Chondrocyte (in vitro differentiated cells): ENCODE results near the gene DHX34. TPM values are rescaled to one million over a fixed set of nuclear protein-coding genes. Genes with fewer than 3 reads are reported as not detected.
A peak's percentile ranks its signal among the peaks of the same experiment; 100 is the strongest.
"Not testable (repeated sequence)": the region's sequence is repeated elsewhere in the genome, so short reads cannot be mapped to it uniquely, and the experiment has no call there.

Experiments
- DNase-seq: peaks from one replicate; pipeline ENCODE4 v3.0.0; 2021; ENCODE audit warnings: mixed read lengths, low spot score
- H3K27ac Mint-ChIP-seq: one replicate; pipeline ENCODE4 v1.8.0; 2021; ENCODE audit warnings: mild to moderate bottlenecking, moderate library complexity, mixed read lengths; ENCODE audit not compliant: unreplicated experiment
- H3K27me3 Mint-ChIP-seq: 2 replicates; pipeline ENCODE4 v1.8.0; 2021; ENCODE audit warnings: low read depth, mixed read lengths
- H3K36me3 Mint-ChIP-seq: 2 replicates; pipeline ENCODE4 v1.8.0; 2021; ENCODE audit warnings: low read depth, mixed read lengths
- H3K4me1 Mint-ChIP-seq: 2 replicates; pipeline ENCODE4 v1.8.0; 2021; ENCODE audit warnings: low read depth, mild to moderate bottlenecking, mixed read lengths
- H3K4me3 Mint-ChIP-seq: one replicate; pipeline ENCODE4 v1.8.0; 2021; ENCODE audit warnings: mild to moderate bottlenecking, moderate library complexity, mixed read lengths; ENCODE audit not compliant: unreplicated experiment
- H3K9me3 Mint-ChIP-seq: 2 replicates; pipeline ENCODE4 v1.8.0; 2021; ENCODE audit warnings: low read depth, mixed read lengths
- CTCF ChIP-seq: fragments of 200-600 bp; sonication (generic); IDR thresholded peaks from 2 replicates; pipeline ENCODE4 v1.5.0; 2021; ENCODE audit warnings: antibody characterized with exemption, mild to moderate bottlenecking, moderate library complexity
- total RNA-seq: library from RNA; stranded (reverse); gene quantifications from 3 replicates; pipeline ENCODE4 v1.2.1, GENCODE V29; 2021

Gene DHX34
- total RNA-seq, 1 donor from 2014 or later = 15.6 TPM

DNA sequence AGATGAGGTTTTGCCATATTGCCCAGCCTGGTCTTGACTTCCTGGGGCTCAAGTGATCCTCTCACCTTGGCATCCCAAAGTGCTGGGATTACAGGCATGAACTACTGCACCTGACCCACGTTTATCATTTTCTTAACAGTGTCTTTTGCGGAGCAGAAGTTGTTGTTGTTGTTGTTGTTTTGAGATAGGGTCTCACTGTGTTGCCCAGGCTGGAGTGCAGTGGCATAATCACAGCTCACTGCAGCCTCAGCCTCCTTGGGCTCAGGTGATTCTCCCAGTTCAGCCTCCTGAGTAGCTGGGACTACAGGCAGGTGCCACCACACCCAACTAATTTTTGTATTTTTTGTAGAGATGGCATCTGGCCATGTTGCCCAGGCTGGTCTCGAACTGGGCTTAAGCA lies 38.5 kb downstream of the DHX34 start:
- not testable (repeated sequence) for H3K9me3 Mint-ChIP-seq, H3K4me1 Mint-ChIP-seq, DNase-seq, H3K27me3 Mint-ChIP-seq, H3K4me3 Mint-ChIP-seq, H3K36me3 Mint-ChIP-seq, H3K27ac Mint-ChIP-seq

DNA sequence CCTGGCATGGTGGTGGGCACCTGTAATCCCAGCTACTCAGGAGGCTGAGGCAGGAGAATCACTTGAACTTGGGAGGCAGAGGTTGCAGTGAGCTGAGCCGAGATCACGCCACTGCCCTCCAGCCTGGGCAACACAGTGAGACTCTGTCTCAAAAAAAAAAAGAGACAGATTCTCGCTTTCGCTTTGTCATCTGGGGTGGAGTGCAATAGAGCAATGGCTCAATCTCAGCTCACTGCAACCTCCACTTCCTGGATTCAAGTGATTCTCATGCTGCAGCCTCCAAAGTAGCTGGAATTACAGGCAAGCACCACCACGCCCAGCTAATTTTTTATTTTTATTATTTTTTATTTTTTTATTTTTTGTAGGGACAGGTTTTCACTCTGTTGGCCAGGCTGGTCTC lies 39.6 kb downstream of the DHX34 start:
- H3K9me3 Mint-ChIP-seq, H3K27me3 Mint-ChIP-seq, H3K4me3 Mint-ChIP-seq, H3K36me3 Mint-ChIP-seq, DNase-seq, H3K4me1 Mint-ChIP-seq, H3K27ac Mint-ChIP-seq: not testable (repeated sequence)

- no peaks in the 10 kb centered on the region for H3K36me3 Mint-ChIP-seq
These were observed 40.0 kb downstream of the DHX34 start for GRCh38 chr19:47389150-47389556.

DNA sequence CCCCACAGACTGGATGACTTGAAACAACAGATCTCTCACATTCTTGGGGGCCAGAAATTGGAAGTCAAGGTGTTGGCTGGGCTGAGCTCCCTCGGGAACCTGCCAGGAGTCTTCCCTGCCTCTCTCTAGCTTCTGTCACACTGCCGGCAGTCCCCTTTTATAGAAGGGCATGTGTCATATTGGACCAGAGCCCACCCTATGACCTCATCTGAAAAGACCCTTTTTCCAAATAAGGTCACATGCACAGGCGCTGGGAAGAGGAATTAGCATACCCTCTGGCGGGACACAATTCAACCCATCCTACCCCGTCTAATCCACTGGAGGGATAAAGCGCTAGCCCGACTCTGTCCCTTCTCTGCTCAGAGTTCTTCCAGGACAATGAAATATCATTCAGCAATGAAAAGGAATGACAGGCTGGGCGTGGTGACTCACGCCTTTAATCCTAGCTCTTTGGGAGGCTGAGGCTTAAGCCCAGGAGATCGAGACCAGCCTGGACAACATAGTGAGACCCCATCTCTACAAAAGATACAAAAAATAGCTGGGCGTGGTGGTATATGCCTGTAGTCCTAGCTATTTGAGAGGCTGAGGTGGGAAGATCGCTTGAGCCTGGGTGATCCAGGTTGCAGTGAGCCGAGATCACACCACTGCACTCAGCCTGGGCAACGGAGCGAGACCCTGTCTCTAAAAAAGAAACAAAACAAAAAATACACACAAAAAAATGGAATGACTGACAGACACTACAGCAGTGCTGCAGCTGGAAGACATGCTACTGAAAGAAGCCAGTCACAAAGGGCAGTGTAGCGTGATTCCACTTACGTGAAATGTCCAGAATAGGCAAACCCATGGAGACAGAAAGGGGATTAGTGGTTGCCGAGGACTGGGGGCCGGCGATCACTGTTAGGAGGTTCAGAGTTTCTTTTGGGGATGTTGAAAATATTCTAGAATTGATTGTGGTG lies 41.7 kb downstream of the DHX34 start:
- DNase-seq = no peak
- no peaks in the 10 kb centered on the region for H3K36me3 Mint-ChIP-seq
- H3K4me1 Mint-ChIP-seq = peaks cover 3% of the 10 kb centered on the region
- no peaks in the 10 kb centered on the region for H3K9me3 Mint-ChIP-seq
- no peak overlapping the region for H3K4me3 Mint-ChIP-seq
- H3K27me3 Mint-ChIP-seq = peaks cover 11% of the 10 kb centered on the region
- TF ChIP-seq CTCF = no peak
- no peak overlapping the region for H3K27ac Mint-ChIP-seq

More at GRCh38 chr19:47389150-47389556, 40.0 kb downstream of the DHX34 start:
- no peak overlapping the region for H3K4me3 Mint-ChIP-seq
- no peak for DNase-seq
- H3K27ac Mint-ChIP-seq = no peak overlapping the region
- peaks cover 7% of the 10 kb centered on the region for H3K27me3 Mint-ChIP-seq
- no peak for TF ChIP-seq CTCF
- H3K9me3 Mint-ChIP-seq = no peaks in the 10 kb centered on the region
- peaks cover 3% of the 10 kb centered on the region for H3K4me1 Mint-ChIP-seq

DNA sequence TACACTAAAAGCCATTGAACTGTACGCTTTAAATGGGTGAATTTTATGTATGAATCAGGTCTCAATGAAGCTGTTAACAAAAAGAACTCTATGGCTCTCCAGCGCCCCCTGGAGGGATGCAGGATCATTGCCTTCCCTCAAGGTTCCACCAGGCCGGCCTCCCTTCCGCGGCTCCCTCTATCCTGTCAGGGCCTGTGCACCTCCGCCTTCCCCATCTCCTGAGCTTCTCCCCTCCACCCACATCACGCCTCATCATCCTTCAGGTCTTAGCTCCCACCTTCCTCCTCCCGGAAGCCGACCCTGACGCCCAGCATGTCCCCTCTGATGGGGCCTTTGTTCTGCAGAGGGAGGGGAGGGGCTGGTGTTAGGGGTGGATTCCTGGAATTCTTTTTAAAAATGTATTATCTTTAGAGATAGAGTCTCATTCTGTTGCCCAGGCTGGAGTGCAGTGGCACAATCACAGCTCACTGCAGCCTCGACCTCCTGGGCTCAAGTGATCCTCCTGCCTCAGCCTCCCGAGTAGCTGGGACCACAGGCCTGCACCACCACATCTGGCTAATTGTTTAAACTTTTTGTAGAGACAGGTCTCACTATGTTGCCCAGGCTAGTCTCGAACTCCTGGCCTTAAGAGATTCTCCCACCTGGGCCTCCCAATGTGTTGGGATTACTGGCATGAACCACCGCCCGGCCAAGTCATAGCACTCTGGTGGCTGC lies 42.6 kb downstream of the DHX34 start:
- peaks cover 3% of the 10 kb centered on the region for H3K4me1 Mint-ChIP-seq
- H3K9me3 Mint-ChIP-seq = no peaks in the 10 kb centered on the region
- no peak for DNase-seq
- H3K36me3 Mint-ChIP-seq = no peaks in the 10 kb centered on the region
- no peak overlapping the region for H3K4me3 Mint-ChIP-seq
- peak; percentile 93 for TF ChIP-seq CTCF
- no peak overlapping the region for H3K27ac Mint-ChIP-seq
- H3K27me3 Mint-ChIP-seq = peaks cover 11% of the 10 kb centered on the region
